GM18519 (cell line): Measurements from ENCODE around the gene TFG.
"Not testable (repeated sequence)": the region's sequence is repeated elsewhere in the genome, so short reads cannot be mapped to it uniquely, and the experiment has no call there.

Experiments
- ATAC-seq: cut with Tn5 transposase; IDR thresholded peaks from one replicate; pipeline ENCODE4 v1.9.1; 2021; ENCODE audit warnings: mild to moderate bottlenecking, moderate library complexity; ENCODE audit not compliant: unreplicated experiment, low FRiP score

Gene TFG

GRCh38 chr3:100708989-100709841 lies at the start of gene TFG:
TSS of gene TFG (plus strand) at chr3:100709494. CDS start at chr3:100713686, 4,192 bp downstream.
- peak; percentile 91 for ATAC-seq

- ATAC-seq: not testable (repeated sequence)
These were observed 48.0 kb upstream of the TFG start for GRCh38 chr3:100661294-100661693.

- ATAC-seq: no peak
These were observed 47.0 kb upstream of the TFG start for GRCh38 chr3:100662113-100662823.

- no peak for ATAC-seq
These were observed 44.1 kb upstream of the TFG start for GRCh38 chr3:100665230-100665629.

GRCh38 chr3:100666699-100667098 lies 42.6 kb upstream of the TFG start:
- not testable (repeated sequence) for ATAC-seq

- not testable (repeated sequence) for ATAC-seq
These were observed 42.0 kb upstream of the TFG start for GRCh38 chr3:100667316-100667715.

GRCh38 chr3:100670995-100671394 lies 38.3 kb upstream of the TFG start:
- not testable (repeated sequence) for ATAC-seq

- no peak for ATAC-seq
These were observed 27.8 kb upstream of the TFG start for GRCh38 chr3:100681496-100681895.

GRCh38 chr3:100682056-100682853 lies 27.0 kb upstream of the TFG start:
- no peak for ATAC-seq

GRCh38 chr3:100682854-100683760 lies 26.2 kb upstream of the TFG start:
- ATAC-seq: no peak

- ATAC-seq: no peak
These were observed 16.1 kb upstream of the TFG start for GRCh38 chr3:100693225-100693624.

GRCh38 chr3:100695696-100696095 lies 13.6 kb upstream of the TFG start:
- no peak for ATAC-seq

GRCh38 chr3:100696161-100696560 lies 13.1 kb upstream of the TFG start:
- ATAC-seq: no peak

GRCh38 chr3:100697172-100697571 lies 12.1 kb upstream of the TFG start:
- no peak for ATAC-seq

GRCh38 chr3:100697723-100698285 lies 11.5 kb upstream of the TFG start:
- no peak for ATAC-seq

- no peak for ATAC-seq
These were observed 10.6 kb upstream of the TFG start for GRCh38 chr3:100698736-100699135.

GRCh38 chr3:100700708-100701107 lies 8.6 kb upstream of the TFG start:
- ATAC-seq: no peak

- no peak for ATAC-seq
These were observed 7.0 kb upstream of the TFG start for GRCh38 chr3:100702082-100702979.

- no peak for ATAC-seq
These were observed 6.3 kb upstream of the TFG start for GRCh38 chr3:100702980-100703345.
